HG03457 (cell line): ENCODE data around the gene NOC4L.
"Not testable (repeated sequence)": the region's sequence is repeated elsewhere in the genome, so short reads cannot be mapped to it uniquely, and the experiment has no call there.

Experiments used
- ATAC-seq: cut with Tn5 transposase; IDR thresholded peaks from one replicate; pipeline ENCODE4 v1.9.1; 2021; ENCODE audit warnings: moderate number of reproducible peaks; ENCODE audit not compliant: unreplicated experiment

Gene NOC4L

DNA sequence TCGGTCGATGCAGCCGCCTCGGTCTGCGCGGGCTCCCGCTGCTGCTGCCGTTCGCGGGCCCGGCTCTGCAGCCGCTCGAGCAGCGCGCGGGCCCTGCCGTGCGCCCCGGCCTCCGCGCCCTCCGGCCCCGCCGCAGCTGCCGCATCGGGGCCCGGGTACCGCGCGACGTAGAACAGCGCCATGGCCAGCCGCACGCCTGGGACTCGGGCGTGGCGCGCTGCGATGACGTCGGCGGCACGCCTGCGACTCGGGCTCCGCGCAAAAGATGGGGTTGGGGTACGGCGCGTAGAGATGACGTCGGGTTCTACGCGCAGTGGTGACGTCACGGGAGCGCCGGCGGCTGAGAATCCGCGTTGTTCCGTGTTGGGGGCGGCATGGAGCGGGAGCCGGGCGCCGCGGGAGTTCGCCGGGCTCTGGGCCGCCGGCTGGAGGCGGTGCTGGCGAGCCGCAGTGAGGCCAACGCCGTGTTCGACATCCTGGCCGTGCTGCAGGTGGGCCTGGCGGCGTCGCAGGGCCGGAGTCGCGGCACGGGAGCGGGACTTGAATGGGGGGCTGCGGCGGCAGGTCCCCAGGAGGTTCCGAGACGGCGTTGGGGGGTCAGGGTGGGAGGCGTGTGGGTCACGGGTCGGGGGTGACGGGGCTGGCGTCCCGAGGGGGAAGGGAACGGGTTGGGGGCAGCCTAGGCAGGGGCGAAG is at the start of gene NOC4L, which contains the start of gene DDX51:
TSS of gene NOC4L (plus strand) at position 343 of the 695 bp plus-strand sequence. CDS start at position 375, 32 bp downstream.
TSS of gene DDX51 (minus strand) at position 205 of the 695 bp plus-strand sequence. CDS start at position 182, 23 bp downstream.
- peak; percentile 62 for ATAC-seq

DNA sequence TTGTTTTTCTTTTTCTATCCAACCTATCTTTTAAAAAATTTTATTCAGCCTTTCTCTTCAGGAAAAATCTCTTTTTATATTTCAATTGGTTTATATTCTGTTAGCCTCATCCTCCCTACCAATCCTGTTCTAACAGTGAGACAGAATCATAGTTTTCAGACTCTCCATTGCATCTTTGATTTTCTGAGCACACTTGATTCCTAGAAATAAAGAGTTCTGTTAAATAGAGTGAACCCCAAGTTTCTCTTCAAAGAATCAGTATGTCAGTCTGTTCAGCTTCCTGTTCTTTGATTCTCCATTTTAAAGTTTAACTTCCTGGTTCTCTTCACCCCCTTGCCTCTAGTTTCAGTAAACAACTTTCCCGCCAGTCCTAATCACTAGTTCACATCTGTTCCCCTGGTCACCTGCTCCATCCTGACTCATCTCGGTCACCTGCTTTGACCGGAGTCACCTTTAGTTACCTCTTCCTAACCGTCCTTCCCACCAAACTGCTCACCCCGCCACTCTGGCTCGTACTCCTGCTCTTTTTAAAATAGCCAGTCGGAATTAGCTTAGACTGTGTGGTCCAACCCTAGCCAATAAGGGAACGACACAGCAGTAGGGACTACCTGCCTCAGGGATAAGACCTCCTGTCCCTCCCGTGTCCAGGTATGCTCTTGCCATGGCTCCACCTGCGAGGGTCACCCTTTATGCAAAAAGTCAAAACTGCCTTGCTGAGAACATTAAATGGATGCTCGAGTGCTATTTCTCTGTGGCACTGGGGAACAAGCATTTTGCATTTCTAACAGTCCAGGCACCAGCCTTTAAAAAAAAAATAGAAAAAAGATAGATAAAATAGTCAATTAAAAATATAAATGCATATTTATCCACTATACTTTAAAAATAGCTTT is 48.5 kb upstream of the NOC4L start:
- ATAC-seq = no peak

DNA sequence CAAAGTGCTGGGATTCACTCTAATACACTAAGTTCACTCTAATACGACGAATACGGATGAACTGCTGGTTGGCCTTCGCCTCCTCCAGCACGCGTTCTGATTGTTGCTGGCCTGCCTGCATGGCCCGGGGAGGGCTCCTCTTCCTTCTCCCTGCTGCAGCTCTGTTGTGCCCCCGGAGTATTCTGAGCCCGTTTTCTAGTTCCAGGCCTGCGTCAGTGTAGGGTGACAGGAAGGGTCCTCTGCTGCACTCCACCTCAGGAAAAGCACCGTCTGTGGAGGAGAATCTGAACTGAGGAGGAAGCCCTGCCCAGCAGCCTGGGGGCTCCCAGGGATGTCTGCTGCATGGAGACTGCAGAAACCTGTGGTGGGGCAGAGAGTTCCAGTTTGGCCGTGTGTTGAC is 44.5 kb upstream of the NOC4L start:
- no peak for ATAC-seq

DNA sequence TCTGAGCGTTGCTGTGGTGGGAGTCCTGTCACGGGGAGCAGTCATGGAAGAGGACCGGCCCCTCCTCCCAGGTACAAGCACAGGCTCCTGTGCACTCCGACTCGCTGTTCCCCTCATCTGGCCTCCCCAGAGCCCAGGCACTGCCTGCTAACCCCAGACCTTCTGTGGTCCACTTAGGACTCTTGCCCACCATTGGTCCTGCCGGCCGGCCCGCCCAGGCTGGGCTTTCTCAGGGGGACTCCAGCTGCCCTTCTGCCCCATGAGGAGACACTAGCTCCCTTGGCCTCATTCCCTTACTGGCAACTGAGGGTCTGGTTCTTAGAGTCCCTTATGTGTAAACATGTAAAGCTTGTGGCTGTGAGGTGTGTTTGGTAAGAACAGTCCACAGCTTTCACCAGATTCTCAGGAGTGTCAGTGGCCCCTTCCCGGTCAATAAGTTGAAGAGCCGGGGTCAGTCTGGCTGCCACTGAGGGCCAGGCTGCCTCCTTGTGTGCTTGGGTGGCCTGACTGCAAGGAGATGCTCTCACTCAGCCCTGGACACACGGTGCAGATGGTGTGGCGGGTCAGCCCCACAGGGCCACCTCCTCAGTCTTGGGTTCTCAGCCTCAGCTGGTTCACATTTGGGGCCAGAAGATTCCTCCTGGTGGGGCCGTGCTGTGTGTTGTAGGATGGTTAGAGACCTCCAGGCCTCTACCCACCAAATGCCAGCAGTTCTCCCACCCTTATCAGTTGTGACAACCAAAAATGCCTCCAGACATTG is 43.8 kb upstream of the NOC4L start:
- ATAC-seq = no peak

DNA sequence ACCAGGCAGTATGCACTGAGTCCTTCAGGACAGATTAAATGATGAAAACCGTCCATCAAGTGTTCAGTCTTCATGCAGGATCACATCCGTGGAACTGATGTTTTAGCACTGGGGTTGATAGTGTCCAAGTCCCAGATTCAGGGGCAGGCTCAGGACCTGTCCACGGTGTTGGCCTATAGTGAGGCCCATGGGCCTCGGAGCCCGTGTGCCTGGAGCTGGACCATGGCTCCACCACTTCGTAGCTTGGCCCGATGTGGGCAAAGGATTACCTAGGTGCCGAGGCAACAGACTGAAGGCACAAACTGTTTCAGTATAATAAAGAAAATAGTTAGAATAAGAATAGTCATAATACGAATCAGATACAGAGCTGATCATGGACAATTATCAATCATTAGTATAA is 42.0 kb upstream of the NOC4L start:
- ATAC-seq = no peak

DNA sequence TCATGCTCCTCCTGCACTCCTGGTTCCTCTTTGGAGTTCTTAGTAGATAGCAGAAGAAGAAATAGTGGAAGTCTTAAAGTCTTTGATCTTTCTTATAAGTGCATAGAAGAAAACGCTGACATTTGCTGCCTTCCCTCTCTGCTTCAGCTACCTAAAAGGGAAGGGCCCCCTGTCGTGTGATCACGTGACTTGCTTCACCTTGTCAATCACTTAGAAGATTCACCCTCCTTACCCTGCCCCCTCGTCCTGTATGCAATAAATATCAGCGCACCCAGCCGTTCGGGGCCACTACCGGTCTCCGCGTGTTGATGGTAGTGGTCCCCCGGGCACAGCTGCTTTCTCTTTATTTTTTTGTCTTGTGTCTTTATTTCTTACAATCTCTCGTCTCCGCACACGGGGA is 41.2 kb upstream of the NOC4L start:
- ATAC-seq = not testable (repeated sequence)

DNA sequence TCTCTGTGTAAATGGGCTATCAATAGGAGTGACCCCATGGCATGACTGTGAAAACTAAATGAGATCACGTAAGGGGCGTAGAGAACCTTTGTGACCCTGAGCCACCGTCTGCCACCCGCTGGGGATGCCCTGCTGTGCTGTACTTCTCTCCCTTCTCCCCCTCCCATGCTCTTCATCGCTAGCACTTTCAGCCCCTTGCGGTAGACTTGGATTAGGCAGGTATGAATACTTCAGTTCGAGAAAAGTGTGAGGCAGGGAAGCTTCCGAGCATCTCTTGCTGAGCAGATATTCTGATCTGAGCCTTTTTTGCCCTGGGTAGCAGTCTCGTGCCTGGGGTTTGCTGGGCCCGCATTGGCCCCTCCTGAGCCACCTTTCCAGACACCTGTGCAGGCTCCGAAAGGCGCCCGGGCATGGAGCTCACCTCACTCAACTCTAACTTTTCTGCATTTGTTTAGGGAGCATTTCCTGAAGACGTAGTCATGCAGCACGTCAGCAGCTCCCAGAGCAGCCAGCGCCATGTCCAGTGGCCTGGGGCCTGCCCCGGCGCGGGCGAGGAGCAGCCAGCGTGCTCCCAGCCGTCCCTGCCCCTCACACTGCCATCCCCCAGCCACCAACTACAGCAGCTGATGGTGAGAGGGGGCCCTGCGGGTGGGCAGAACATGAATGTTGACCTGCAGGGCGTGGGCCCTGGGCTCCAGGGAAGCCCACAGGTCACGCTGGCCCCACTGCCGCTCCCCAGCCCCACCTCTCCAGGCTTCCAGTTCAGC is 40.5 kb upstream of the NOC4L start:
- no peak for ATAC-seq

DNA sequence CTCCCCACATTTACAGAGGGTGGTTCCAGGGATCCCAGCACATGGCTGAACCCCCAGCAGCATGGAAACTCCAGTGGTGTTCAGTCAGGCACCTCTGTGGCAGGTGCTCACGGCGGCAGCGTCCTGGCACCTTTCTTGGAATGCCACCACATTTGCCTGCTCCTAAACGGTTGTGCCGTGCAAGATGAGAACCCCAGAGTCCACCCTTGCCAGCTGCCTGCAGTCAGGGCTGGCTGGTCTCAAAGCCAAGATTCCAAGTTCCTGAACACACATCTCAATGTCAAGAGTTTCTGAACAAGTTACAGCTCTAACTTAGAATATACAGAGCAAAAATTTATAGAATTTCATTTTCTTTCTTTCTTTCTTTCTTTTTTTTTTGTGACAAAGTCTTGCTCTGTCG is 38.8 kb upstream of the NOC4L start:
- no peak for ATAC-seq

DNA sequence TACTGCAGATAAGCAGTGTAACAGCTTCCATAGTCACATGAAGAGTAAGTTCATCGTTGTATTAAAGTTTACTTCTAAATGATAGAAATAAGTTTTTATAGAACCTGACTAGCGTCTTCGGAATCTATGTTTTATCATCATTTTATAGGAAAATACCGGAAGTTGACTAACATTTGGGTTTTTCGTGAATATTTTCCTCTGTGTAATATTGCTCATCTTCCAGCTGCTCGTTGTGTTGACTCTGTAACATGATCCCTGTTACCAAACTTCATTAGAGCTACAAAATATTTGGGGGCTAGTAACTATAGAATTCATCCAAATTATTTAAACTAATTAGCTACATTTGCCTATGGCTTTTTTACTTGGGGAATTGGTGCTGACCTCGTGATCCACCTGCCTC is 37.3 kb upstream of the NOC4L start:
- no peak for ATAC-seq

DNA sequence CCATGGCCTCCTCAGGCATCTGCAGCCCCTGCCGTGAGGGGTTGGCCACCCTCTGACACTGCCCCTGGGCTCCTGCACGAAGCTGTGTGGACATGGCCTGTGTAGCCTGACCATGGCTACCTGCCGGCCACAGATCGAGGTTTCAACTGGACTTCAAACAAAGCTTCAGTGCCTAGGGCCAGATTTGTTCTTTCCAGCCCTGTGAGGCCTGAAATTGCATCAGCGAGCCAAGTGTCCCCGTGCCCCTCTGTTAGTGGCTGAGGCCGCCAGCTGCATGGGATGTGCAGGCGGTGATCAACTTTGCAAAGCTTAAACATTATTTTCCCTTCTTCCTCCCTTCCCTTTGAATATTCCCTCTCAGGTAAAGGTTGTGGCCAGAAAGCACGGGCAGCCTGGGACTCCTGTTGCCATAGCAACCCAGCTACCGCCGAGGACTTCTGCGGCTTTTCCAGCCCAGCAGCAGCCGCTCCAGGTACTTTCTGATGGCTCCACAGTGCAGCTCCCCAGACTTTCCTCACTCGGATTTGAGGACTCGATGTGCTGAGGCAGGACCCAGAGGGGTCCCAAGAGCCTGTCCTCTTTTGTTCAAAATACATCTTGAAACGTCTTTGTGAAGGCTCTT is 35.9 kb upstream of the NOC4L start:
- no peak for ATAC-seq

DNA sequence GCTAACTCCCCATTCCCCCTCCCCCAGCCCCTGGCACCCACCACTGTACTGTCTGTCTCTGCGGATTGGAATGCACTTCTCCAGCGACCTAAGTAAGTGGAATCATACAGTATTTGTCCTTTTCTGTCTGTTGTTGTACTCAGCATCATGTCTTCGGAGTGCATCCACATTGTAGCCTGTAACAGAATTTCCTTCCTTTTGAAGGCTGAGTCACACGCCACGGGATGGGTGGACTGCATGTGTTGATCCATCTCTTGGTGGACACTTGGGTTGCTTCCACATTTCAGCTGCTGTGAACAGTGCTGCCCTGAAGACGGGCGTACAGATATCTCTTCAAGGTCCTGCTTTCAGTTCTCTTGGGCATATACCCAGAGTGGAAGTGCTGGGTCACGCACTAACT is 34.5 kb upstream of the NOC4L start:
- no peak for ATAC-seq

DNA sequence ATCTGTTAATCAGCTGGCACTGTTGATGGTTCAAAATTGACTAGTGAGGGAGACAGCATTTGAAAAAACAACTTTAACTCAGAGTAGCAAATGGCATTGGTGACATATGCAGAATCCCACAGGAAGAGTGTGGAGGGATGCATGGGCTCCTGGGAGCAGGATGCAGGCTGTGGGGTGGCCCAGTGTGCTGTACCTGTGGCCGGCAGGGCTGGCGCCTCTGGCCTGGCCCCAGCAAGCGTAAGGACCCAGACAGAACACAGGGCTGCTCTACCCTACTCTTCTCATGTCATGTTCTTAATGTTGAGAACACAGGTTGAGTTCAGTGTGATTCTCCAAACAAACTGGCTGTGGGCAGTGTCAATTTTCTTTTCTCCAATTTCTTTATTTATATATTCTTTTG is 33.6 kb upstream of the NOC4L start:
- ATAC-seq = no peak

DNA sequence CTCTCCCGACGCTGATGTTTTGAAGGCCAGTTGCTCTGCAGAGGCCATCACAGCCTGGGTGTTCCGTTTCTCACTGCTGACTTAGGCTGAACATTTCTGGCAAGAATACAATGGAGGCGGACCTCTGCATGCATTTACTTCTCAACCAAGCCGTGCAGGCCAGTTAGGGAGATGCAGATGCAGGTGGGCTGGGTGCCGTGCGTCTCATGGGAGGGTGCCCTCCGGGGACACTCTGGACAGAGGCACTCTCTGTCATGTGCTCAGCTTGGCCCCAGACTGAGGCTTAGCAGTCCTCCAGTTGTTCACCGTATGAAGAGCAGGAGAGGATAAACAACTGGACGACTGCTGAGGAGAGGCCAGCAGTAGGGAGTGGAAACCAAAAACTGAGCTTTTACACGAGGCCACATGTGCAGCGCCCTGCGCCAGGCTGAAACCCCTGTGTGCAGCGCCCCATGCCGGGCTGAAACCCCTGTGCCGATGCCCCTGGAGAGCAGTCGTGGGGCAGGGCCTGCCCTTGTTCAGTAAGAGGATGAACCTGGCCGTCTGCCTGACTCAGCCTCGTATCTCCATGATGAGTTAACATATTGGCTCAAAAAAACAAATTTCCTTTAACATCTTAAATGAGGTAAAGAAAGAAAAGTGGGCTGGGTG is 32.5 kb upstream of the NOC4L start:
- no peak for ATAC-seq

DNA sequence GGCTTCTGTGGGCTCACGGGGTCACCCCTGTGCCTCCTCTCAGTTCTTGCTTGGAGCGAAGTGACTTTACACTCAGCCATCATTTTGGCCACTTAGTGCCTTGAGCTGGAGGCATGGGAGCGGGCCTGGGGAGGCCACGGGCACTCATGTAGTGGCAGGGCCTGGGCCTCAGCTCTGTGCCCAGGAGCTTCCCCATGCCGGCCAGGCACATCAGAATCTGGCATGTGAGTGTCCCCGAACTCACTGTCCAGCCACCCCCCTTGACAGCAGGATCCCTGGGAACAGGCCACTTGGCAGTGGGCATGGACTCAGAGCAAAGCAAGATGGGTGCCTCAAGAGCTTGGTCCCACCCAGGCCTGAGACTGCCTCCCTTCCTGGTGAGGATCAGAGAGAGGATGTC is 29.6 kb upstream of the NOC4L start:
- ATAC-seq = no peak

DNA sequence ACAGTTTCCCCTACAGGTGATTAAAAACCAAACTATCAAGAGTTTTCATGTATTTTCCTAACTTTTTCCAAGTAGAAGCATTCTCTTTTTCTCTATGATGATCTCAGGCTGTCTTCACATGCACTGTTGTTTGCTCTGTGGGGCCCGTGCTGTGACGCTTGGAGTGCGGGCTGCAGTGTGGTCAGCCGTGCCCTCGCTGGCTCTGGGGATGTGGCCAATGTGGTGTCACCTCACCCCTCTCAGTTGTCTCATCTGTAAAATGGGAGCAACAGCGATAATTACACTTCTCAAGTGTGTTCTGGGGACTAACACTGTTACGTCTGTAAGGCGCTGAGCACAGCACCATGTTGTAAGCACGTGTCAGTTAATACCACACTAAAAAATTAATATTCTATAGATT is 28.8 kb upstream of the NOC4L start:
- no peak for ATAC-seq

DNA sequence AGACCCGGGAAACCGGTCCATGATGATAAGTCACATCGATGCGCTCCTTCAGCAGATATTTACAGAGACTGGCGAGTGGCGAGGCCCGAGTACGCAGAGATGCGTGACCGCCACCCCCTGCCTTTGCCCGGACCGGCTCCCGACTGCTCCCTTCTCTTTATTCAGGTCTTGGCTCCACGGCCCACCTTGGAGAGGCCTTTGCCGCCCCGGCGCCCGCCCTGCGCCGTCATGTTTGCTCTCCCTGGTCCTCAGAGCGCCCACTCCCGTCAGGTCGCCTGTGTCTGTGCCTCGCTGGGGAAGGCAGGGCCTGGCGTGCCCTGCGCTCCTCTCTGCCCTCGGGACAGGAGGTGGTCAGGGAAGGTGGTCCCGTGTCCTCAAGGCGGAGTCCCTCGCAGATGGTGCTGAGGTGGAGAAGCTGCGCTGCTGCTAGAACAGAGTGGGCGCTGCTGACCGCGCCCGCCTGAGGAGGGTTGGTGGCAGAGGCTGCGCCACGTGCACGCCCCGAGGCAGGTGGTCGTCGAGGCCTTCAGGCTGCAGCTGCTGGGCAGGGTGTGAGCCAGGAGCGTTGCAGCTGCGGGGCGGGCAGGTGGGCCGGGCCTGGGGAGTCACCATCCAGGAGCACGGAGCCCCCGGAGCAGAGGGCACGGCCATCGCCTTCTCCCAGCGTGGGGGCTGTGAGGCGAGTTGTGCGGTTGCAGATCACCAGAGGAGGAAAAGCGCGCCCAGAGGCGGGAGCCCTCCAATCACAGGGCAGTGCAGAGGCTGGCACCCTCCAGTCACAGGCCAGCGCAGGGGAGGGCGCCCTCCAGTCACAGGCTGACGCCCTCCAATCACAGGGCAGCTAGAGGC is 27.3 kb upstream of the NOC4L start:
- no peak for ATAC-seq

DNA sequence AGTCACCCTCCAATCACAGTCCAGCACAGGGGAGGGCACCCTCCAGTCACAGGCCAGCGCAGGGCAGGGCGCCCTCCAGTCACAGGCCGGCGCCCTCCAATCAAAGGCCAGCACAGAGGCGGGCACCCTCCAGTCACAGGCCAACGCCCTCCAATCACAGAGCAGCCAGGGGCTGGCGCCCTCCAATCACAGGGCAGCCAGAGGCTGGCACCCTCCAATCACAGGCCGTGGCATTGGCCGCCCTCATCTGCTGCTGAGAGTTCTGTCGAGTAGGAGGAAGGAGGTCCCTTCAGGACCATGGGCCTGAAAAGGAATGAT is 26.7 kb upstream of the NOC4L start:
- no peak for ATAC-seq

DNA sequence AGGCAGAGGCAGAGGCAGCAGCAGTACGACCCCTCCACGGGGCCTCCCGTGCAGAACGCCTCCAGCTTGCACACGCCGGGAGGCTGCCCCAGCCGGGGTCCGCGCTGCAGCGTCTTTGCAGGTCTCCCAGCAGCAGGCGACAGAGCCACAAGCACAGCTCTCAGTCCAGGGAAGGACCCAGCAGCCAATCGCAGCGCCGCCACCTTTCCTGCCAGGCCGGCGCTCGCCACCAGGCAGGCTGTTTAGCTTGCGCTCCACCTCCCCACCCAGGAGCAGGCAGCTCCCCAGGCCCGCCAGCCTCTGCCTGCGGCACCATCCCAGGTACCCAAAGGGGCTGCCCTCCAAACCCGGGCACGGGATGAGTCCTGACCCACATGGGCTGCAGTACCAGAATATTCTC is 25.4 kb upstream of the NOC4L start:
- ATAC-seq = no peak

DNA sequence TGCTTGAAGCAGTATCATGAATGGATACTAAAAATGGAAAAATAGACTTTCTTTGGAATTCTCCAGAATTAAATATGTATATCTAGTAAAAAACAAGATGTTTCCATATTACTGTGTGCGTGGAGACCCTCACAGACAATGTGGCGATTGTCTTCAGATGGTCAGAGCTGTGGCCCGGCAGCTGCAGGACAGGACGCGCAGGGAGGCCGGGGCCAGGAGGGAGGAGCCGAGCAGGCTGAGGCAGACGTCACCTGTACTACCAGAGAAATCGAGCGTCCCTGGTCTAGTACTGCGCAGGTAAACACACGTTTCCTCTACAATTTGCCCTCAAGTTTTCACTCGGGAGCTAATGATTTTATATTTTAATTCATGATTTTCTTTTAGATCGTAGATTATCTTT is 23.0 kb upstream of the NOC4L start:
- no peak for ATAC-seq
